DOHH2 (cell line): ENCODE data around the gene NOCT.

ENCODE experiments used
- H3F3A ChIP-seq: fragments of 200-600 bp; sonication (generic), shearing (Covaris generic); 2 replicates; pipeline ENCODE4 v1.6.0; 2016; ENCODE audit warnings: antibody characterized with exemption, mild to moderate bottlenecking; ENCODE audit not compliant: control insufficient read depth, insufficient read depth
- H3K27ac ChIP-seq: fragments of 200-600 bp; sonication (generic); 2 replicates; pipeline ENCODE4 v1.5.1; 2014; ENCODE audit warnings: low read depth, mild to moderate bottlenecking, low read length, moderate library complexity
- H3K27me3 ChIP-seq: fragments of 200-600 bp; sonication (generic); 2 replicates; pipeline ENCODE4 v1.6.1; 2014; ENCODE audit warnings: mild to moderate bottlenecking, low read length, mixed read lengths; ENCODE audit not compliant: control insufficient read depth
- H3K36me3 ChIP-seq: fragments of 200-600 bp; sonication (generic); 2 replicates; pipeline ENCODE4 v1.6.1; 2014; ENCODE audit warnings: mild to moderate bottlenecking, low read length, moderate library complexity, mixed read lengths; ENCODE audit not compliant: control insufficient read depth
- H3K4me1 ChIP-seq: fragments of 200-600 bp; sonication (generic); 2 replicates; pipeline ENCODE4 v1.6.1; 2014; ENCODE audit warnings: mild to moderate bottlenecking, low read length, mixed read lengths; ENCODE audit not compliant: control insufficient read depth
- H3K4me2 ChIP-seq: fragments of 200-600 bp; sonication (generic); 2 replicates; pipeline ENCODE4 v1.6.0; 2014; ENCODE audit warnings: mild to moderate bottlenecking, low read length, moderate library complexity
- H3K4me3 ChIP-seq: fragments of 200-600 bp; sonication (generic); 2 replicates; pipeline ENCODE4 v1.5.1; 2014; ENCODE audit warnings: mild to moderate bottlenecking, low read length, mixed read lengths
- H3K79me2 ChIP-seq: fragments of 200-600 bp; sonication (generic); 2 replicates; pipeline ENCODE4 v1.6.1; 2014; ENCODE audit warnings: mild to moderate bottlenecking, low read length, mixed read lengths; ENCODE audit not compliant: control insufficient read depth
- H3K9me2 ChIP-seq: fragments of 200-600 bp; sonication (generic); replicated peaks from 2 replicates; pipeline ENCODE4 v1.6.1; 2014; ENCODE audit warnings: mild to moderate bottlenecking, low read length, mixed read lengths; ENCODE audit not compliant: control insufficient read depth
- H3K9me3 ChIP-seq: fragments of 200-600 bp; sonication (generic); 2 replicates; pipeline ENCODE4 v1.6.1; 2014; ENCODE audit warnings: antibody characterized with exemption, low read length, mixed read lengths; ENCODE audit not compliant: control insufficient read depth, insufficient read depth
- H4K20me1 ChIP-seq: fragments of 200-600 bp; sonication (generic); 2 replicates; pipeline ENCODE4 v1.6.0; 2014; ENCODE audit warnings: low read depth, mild to moderate bottlenecking, antibody characterized with exemption, low read length, moderate library complexity; ENCODE audit not compliant: control insufficient read depth, insufficient read depth
- CTCF ChIP-seq: fragments of 200-600 bp; sonication (generic); IDR thresholded peaks from one replicate; pipeline ENCODE4 v1.5.1; 2014; ENCODE audit warnings: antibody characterized with exemption, mild to moderate bottlenecking, low read depth, low read length; ENCODE audit not compliant: poor library complexity, severe bottlenecking
- EZH2phosphoT487 ChIP-seq: fragments of 200-600 bp; sonication (generic); IDR thresholded peaks from 2 replicates; pipeline ENCODE4 v1.6.1; 2017; ENCODE audit warnings: borderline replicate concordance, mild to moderate bottlenecking, antibody characterized with exemption, low read length, moderate library complexity, mixed read lengths

Gene NOCT

GRCh38 chr4:139030614-139031235 lies 15.1 kb downstream of the NOCT start:
- Histone ChIP-seq H3K9me2 (no peaks in the 10 kb centered on the region), H4K20me1 (peaks cover 16% of the 10 kb centered on the region; the same call in 1 of the 2 replicates), H3F3A (peaks cover 16% of the 10 kb centered on the region), H3K27me3 (no peaks in the 10 kb centered on the region), H3K27ac (no peak overlapping the region), H3K4me2 (no peak overlapping the region), H3K9me3 (no peaks in the 10 kb centered on the region), H3K36me3 (peaks cover 11% of the 10 kb centered on the region; the same call in 1 of the 2 replicates), H3K79me2 (peaks cover 94% of the 10 kb centered on the region), H3K4me1 (peaks cover 10% of the 10 kb centered on the region), H3K4me3 (no peak overlapping the region)
- TF ChIP-seq EZH2phosphoT487 (no peak), CTCF (peak; percentile 77)

- peaks cover 14% of the 10 kb centered on the region; the same call in 1 of the 2 replicates for H4K20me1 ChIP-seq
- peaks cover 15% of the 10 kb centered on the region for H3K4me1 ChIP-seq
- no peak overlapping the region for H3K27ac ChIP-seq
- no peaks in the 10 kb centered on the region for H3K9me3 ChIP-seq
- H3K36me3 ChIP-seq: peaks cover 23% of the 10 kb centered on the region
- H3K4me2 ChIP-seq: no peak overlapping the region
- H3K79me2 ChIP-seq: peaks cover 95% of the 10 kb centered on the region
- no peaks in the 10 kb centered on the region for H3K9me2 ChIP-seq
- no peak overlapping the region for H3K4me3 ChIP-seq
- TF ChIP-seq EZH2phosphoT487 (no peak), CTCF (no peak)
- no peaks in the 10 kb centered on the region for H3K27me3 ChIP-seq
- peaks cover 7% of the 10 kb centered on the region for H3F3A ChIP-seq
Observed at GRCh38 chr4:139035650-139036049, 20.1 kb downstream of the NOCT start.

- H4K20me1 ChIP-seq: 0 out of 2 replicates have a peak, but pooled peaks cover 8% of the 10 kb centered on the region
- no peaks in the 10 kb centered on the region for H3K9me3 ChIP-seq
- no peak overlapping the region for H3K4me3 ChIP-seq
- H3K4me1 ChIP-seq: peaks cover 21% of the 10 kb centered on the region
- peaks cover 95% of the 10 kb centered on the region for H3K79me2 ChIP-seq
- peaks cover 26% of the 10 kb centered on the region for H3K36me3 ChIP-seq
- H3F3A ChIP-seq: peaks cover 9% of the 10 kb centered on the region
- H3K27ac ChIP-seq: no peak overlapping the region
- no peaks in the 10 kb centered on the region for H3K9me2 ChIP-seq
- H3K27me3 ChIP-seq: no peaks in the 10 kb centered on the region
- no peak overlapping the region for H3K4me2 ChIP-seq
- TF ChIP-seq EZH2phosphoT487: no peak
- TF ChIP-seq CTCF: no peak
Observed at GRCh38 chr4:139036885-139037284, 21.3 kb downstream of the NOCT start.
